Measurements from ENCODE around the gene IFTAP. TPM values are rescaled to one million over a fixed set of nuclear protein-coding genes. Genes with fewer than 3 reads are reported as not detected.

IFTAP gene
- total RNA-seq, 6 experiments from 2014 or later = 5.2 to 11.4 (median 8.6) TPM

- no peaks in the 10 kb centered on the region for H3K27me3 ChIP-seq
- no peak overlapping the region for H3K27ac ChIP-seq
- no peaks in the 10 kb centered on the region for H3K9me3 ChIP-seq
- 33% methylated on average over 5 of the region's 5 CpGs for WGBS (ENCODE audit: insufficient coverage, low coverage, low lambda C conversion rate, missing lambda C conversion rate)
- ATAC-seq = no peak
- H3K4me1 ChIP-seq = no peaks in the 10 kb centered on the region
- DNase-seq = no peak
- H3K4me3 ChIP-seq = no peak overlapping the region
- no peaks in the 10 kb centered on the region for H3K36me3 ChIP-seq
- TF ChIP-seq CTCF (IDR thresholded peaks at IDR 0.05) (no peak), POLR2A (IDR thresholded peaks at IDR 0.05) (no peak)
- intact Hi-C loops (cut with DNase I) = no loop called here
Observed at GRCh38 chr11:36619502-36619901, 25.2 kb downstream of the IFTAP start.

GRCh38 chr11:36620246-36620645, 25.9 kb downstream of the IFTAP start:
- Histone ChIP-seq H3K27me3 (no peaks in the 10 kb centered on the region), H3K4me1 (no peaks in the 10 kb centered on the region), H3K9me3 (no peaks in the 10 kb centered on the region), H3K4me3 (no peak overlapping the region), H3K36me3 (no peaks in the 10 kb centered on the region), H3K27ac (no peak overlapping the region)
- TF ChIP-seq POLR2A (IDR thresholded peaks at IDR 0.05) (no peak), CTCF (IDR thresholded peaks at IDR 0.05) (no peak)
- ATAC-seq = no peak
- intact Hi-C loops (cut with DNase I) = no loop called here
- no peak for DNase-seq

GRCh38 chr11:36622431-36623136, 28.3 kb downstream of the IFTAP start:
- intact Hi-C loops (cut with DNase I) = no loop called here
- Histone ChIP-seq H3K4me3 (no peak overlapping the region), H3K27me3 (no peaks in the 10 kb centered on the region), H3K27ac (no peak overlapping the region), H3K4me1 (no peaks in the 10 kb centered on the region), H3K36me3 (no peaks in the 10 kb centered on the region), H3K9me3 (no peaks in the 10 kb centered on the region)
- TF ChIP-seq POLR2A (IDR thresholded peaks at IDR 0.05) = no peak
- TF ChIP-seq CTCF (IDR thresholded peaks at IDR 0.05) = peak; percentile 29 to 48 (median 43)
- DNase-seq (no peak), ATAC-seq (peak in 3 of 4 donors; percentile 46 to 80 (median 60))
- 80% methylated on average over 3 of the region's 3 CpGs for WGBS (ENCODE audit: insufficient coverage, low coverage, low lambda C conversion rate, missing lambda C conversion rate)

- H3K27ac ChIP-seq = no peak overlapping the region
Observed at GRCh38 chr11:36623494-36623893, 29.2 kb downstream of the IFTAP start.

More at GRCh38 chr11:36623494-36623893, 29.2 kb downstream of the IFTAP start:
- ATAC-seq (no peak), DNase-seq (no peak)
- Histone ChIP-seq H3K4me1 (no peaks in the 10 kb centered on the region), H3K36me3 (no peaks in the 10 kb centered on the region), H3K4me3 (no peak overlapping the region), H3K27me3 (no peaks in the 10 kb centered on the region), H3K9me3 (no peaks in the 10 kb centered on the region)
- no peak for TF ChIP-seq POLR2A (IDR thresholded peaks at IDR 0.05)
- no peak for TF ChIP-seq CTCF (IDR thresholded peaks at IDR 0.05)
- intact Hi-C loops (cut with DNase I) = no loop called here
- 85% methylated on average over 5 of the region's 5 CpGs for WGBS (ENCODE audit: insufficient coverage, low coverage, low lambda C conversion rate, missing lambda C conversion rate)
